Trophoblast cell (in vitro differentiated cells and primary cell): ENCODE data around the gene MYO16.

Experiments
- DNase-seq, 2 donors: peaks; one replicate each; pipeline ENCODE4 v3.0.0-alpha.2; 2016
- H2AFZ ChIP-seq: 2 replicates; pipeline ENCODE4 v1.6.1; 2013; ENCODE audit warnings: low read length, moderate library complexity, mild to moderate bottlenecking; ENCODE audit not compliant: insufficient read depth, poor library complexity
- H2AK5ac ChIP-seq: 2 replicates; pipeline ENCODE4 v1.6.1; 2013; ENCODE audit warnings: mild to moderate bottlenecking, low read length
- H2BK120ac ChIP-seq: 2 replicates; pipeline ENCODE4 v1.6.1; 2013; ENCODE audit warnings: low read length, mild to moderate bottlenecking, moderate library complexity; ENCODE audit not compliant: insufficient read depth, poor library complexity
- H2BK12ac ChIP-seq: 2 replicates; pipeline ENCODE4 v1.6.1; 2013; ENCODE audit warnings: mild to moderate bottlenecking, low read length, moderate library complexity
- H2BK5ac ChIP-seq: 2 replicates; pipeline ENCODE4 v1.6.1; 2013; ENCODE audit warnings: low read length, low read depth, moderate library complexity, mild to moderate bottlenecking; ENCODE audit not compliant: poor library complexity
- H3K14ac ChIP-seq: 2 replicates; pipeline ENCODE4 v1.6.1; 2013; ENCODE audit warnings: mild to moderate bottlenecking, low read length
- H3K18ac ChIP-seq: 2 replicates; pipeline ENCODE4 v1.6.1; 2013; ENCODE audit warnings: mild to moderate bottlenecking, low read length
- H3K23ac ChIP-seq: 2 replicates; pipeline ENCODE4 v1.6.1; 2013; ENCODE audit warnings: low read length
- H3K27ac ChIP-seq: 2 replicates; pipeline ENCODE4 v1.5.1; 2013; ENCODE audit warnings: low read depth, mild to moderate bottlenecking, inconsistent platforms, low read length, moderate library complexity
- H3K27me3 ChIP-seq: 2 replicates; pipeline ENCODE4 v1.6.1; 2013; ENCODE audit warnings: inconsistent platforms, mild to moderate bottlenecking, low read length, moderate library complexity; ENCODE audit not compliant: insufficient read depth
- H3K36me3 ChIP-seq, 2 experiments: 1 replicate in 1 of 2; 2 replicates in 1 of 2; pipeline ENCODE4 v1.6.1; 2013; ENCODE audit warnings: low read length in 2 of 2, mild to moderate bottlenecking in 2 of 2, moderate library complexity in 1 of 2; ENCODE audit not compliant: insufficient read depth in 2 of 2, control insufficient read depth in 1 of 2
- H3K4ac ChIP-seq: 2 replicates; pipeline ENCODE4 v1.6.1; 2013; ENCODE audit warnings: low read depth, mild to moderate bottlenecking, low read length, moderate library complexity
- H3K4me1 ChIP-seq, 2 experiments: 1 replicate in 1 of 2; 2 replicates in 1 of 2; pipeline ENCODE4 v1.6.1; 2013; ENCODE audit warnings: low read length in 2 of 2, mild to moderate bottlenecking in 2 of 2, moderate library complexity in 1 of 2; ENCODE audit not compliant: insufficient read depth in 2 of 2, control insufficient read depth in 1 of 2
- H3K4me2 ChIP-seq: 2 replicates; pipeline ENCODE4 v1.6.1; 2013; ENCODE audit warnings: inconsistent platforms, mild to moderate bottlenecking, low read length, moderate library complexity
- H3K4me3 ChIP-seq: 2 replicates; pipeline ENCODE4 v1.5.1; 2013; ENCODE audit warnings: mild to moderate bottlenecking, low read depth, low read length, inconsistent platforms
- H3K79me1 ChIP-seq: one replicate; pipeline ENCODE4 v1.6.1; 2013; ENCODE audit warnings: low read length
- H3K79me2 ChIP-seq: 2 replicates; pipeline ENCODE4 v1.6.1; 2013; ENCODE audit warnings: low read length, mild to moderate bottlenecking; ENCODE audit not compliant: control insufficient read depth, insufficient read depth, poor library complexity
- H3K9ac ChIP-seq: 2 replicates; pipeline ENCODE4 v1.6.1; 2013; ENCODE audit warnings: mild to moderate bottlenecking, low read length
- H3K9me3 ChIP-seq: 2 replicates; pipeline ENCODE4 v1.6.1; 2013; ENCODE audit warnings: low read depth, mild to moderate bottlenecking, control low read depth, inconsistent platforms, low read length; ENCODE audit not compliant: insufficient read depth
- H4K12ac ChIP-seq: 2 replicates; pipeline ENCODE4 v1.6.1; 2013; ENCODE audit warnings: low read depth, mild to moderate bottlenecking, low read length, moderate library complexity
- H4K8ac ChIP-seq: 2 replicates; pipeline ENCODE4 v1.6.1; 2013; ENCODE audit warnings: low read depth, mild to moderate bottlenecking, low read length, moderate library complexity
- H4K91ac ChIP-seq: one replicate; pipeline ENCODE4 v1.6.1; 2013; ENCODE audit warnings: low read depth, mild to moderate bottlenecking, low read length, moderate library complexity
- WGBS: extraction: QIAGEN DNeasy Blood & Tissue Kit; methylation state at CpG from one replicate; pipeline ENCODE4 v1.1.7; 2013; ENCODE audit warnings: missing lambda C conversion rate; ENCODE audit not compliant: insufficient read length, insufficient coverage; ENCODE audit errors: extremely low coverage; 5-methylcytosine and 5-hydroxymethylcytosine counted together

Gene MYO16

DNA sequence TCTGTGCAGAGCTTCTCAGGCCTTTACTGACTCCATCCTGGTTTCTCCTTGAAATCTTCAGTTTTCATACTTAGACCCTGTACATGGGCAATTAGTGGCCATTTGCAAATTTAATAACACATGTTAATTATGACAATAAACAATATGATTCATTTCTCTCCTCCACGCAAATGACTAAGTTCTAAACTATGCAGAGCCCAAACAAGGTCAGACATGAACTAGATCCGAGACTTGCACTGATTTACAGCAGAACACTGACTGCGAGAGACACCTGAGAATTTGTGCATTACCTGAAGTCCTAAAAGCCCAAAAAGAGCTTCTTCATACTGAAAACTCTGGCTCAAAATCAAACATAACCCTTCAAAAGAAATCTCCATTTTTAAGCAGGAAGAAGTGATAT lies 521.8 kb downstream of the MYO16 start:
- Histone ChIP-seq H3K9ac (no peak overlapping the region), H3K36me3 (no peaks in the 10 kb centered on the region), H2AK5ac (no peak overlapping the region), H4K8ac (no peak overlapping the region), H4K12ac (no peak overlapping the region), H3K14ac (no peak overlapping the region), H3K79me1 (peaks cover 4% of the 10 kb centered on the region), H2BK120ac (no peak overlapping the region), H3K18ac (no peak overlapping the region), H2AFZ (no peak overlapping the region), H2BK5ac (no peak overlapping the region), H3K27me3 (no peaks in the 10 kb centered on the region), H3K4me2 (no peak overlapping the region), H3K4ac (no peak overlapping the region), H4K91ac (no peak overlapping the region), H3K27ac (no peak overlapping the region), H3K4me1 (peaks cover 2 to 13% of the 10 kb centered on the region in 2 experiments), H3K23ac (no peak overlapping the region), H3K4me3 (no peak overlapping the region), H3K9me3 (no peaks in the 10 kb centered on the region), H2BK12ac (no peak overlapping the region), H3K79me2 (no peaks in the 10 kb centered on the region)
- WGBS = no CpG with 5 or more reads among the region's 3 CpGs
- DNase-seq = no peak

DNA sequence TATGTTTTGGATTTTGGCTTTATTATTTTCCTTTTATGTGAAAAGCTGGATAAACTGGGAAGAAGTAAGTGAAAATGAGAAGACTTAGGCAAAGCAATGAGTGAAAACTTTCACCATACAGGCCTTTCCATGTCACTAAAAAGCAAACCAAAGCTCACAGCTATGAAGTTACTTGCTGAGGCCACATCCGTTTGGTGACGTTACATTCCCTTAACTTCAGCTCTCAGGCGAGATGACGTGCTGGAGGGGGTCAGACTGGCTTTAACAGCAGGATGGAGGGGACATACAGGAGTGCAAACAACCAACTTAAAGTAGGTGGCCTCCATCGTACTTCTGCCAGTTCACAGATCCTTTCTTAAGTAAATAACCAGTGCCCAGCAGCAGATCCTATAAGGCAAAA lies 522.3 kb downstream of the MYO16 start:
- no peak overlapping the region for H2BK5ac ChIP-seq
- H3K18ac ChIP-seq = no peak overlapping the region
- no peak overlapping the region for H3K4ac ChIP-seq
- no peak overlapping the region for H3K27ac ChIP-seq
- no peak overlapping the region for H4K12ac ChIP-seq
- no peak overlapping the region for H2AFZ ChIP-seq
- H2AK5ac ChIP-seq = no peak overlapping the region
- H3K36me3 ChIP-seq = no peaks in the 10 kb centered on the region
- H2BK12ac ChIP-seq = peak overlapping the region; percentile 79
- DNase-seq = no peak
- peaks cover 2% of the 10 kb centered on the region for H3K79me2 ChIP-seq
- no peak overlapping the region for H3K14ac ChIP-seq
- H3K79me1 ChIP-seq = peaks cover 7% of the 10 kb centered on the region
- no peaks in the 10 kb centered on the region for H3K9me3 ChIP-seq
- H4K8ac ChIP-seq = no peak overlapping the region
- no peaks in the 10 kb centered on the region for H3K27me3 ChIP-seq
- no peak overlapping the region for H4K91ac ChIP-seq
- no peak overlapping the region for H3K9ac ChIP-seq
- WGBS = no CpG with 5 or more reads among the region's 5 CpGs
- no peak overlapping the region for H3K4me3 ChIP-seq
- no peak overlapping the region for H2BK120ac ChIP-seq
- no peak overlapping the region for H3K4me2 ChIP-seq
- H3K23ac ChIP-seq = no peak overlapping the region
- H3K4me1 ChIP-seq = peaks cover 5 to 16% of the 10 kb centered on the region in 2 experiments

DNA sequence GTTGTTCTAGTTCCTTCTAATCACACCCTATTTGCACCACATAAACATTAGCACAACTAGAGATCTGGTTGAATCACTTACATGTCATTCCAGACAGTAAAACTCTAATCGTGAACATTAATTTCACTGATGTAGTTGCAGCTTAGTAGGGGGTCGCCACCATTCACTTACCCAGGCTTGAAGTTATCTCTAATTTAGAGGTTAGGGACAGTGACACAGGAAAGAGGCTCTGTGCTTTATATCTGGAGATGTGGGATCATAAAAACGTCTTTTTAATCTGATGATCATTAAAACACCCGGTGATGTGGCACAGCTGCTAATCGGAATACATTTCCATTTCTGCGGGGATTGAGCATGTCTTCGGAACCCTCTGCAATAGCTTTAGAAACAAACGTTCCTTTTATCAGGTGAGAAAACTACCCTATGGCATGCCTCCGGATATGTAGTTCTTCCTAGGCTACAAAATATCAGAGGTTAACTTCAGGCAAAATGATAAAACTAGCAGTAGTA lies 523.0 kb downstream of the MYO16 start:
- Histone ChIP-seq H3K4me1 (peaks cover 8 to 22% of the 10 kb centered on the region in 2 experiments), H3K23ac (no peak overlapping the region), H4K8ac (no peak overlapping the region), H2AFZ (no peak overlapping the region), H2BK5ac (no peak overlapping the region), H3K79me2 (peaks cover 2% of the 10 kb centered on the region), H3K27me3 (no peaks in the 10 kb centered on the region), H4K91ac (no peak overlapping the region), H3K9ac (no peak overlapping the region), H2BK12ac (no peak overlapping the region), H3K4me2 (no peak overlapping the region), H3K4me3 (no peak overlapping the region), H3K27ac (no peak overlapping the region), H2AK5ac (no peak overlapping the region), H3K36me3 (no peaks in the 10 kb centered on the region), H4K12ac (no peak overlapping the region), H3K18ac (no peak overlapping the region), H2BK120ac (no peak overlapping the region), H3K9me3 (no peaks in the 10 kb centered on the region), H3K79me1 (peaks cover 9% of the 10 kb centered on the region), H3K14ac (no peak overlapping the region), H3K4ac (no peak overlapping the region)
- no CpG with 5 or more reads among the region's 9 CpGs for WGBS
- no peak for DNase-seq

DNA sequence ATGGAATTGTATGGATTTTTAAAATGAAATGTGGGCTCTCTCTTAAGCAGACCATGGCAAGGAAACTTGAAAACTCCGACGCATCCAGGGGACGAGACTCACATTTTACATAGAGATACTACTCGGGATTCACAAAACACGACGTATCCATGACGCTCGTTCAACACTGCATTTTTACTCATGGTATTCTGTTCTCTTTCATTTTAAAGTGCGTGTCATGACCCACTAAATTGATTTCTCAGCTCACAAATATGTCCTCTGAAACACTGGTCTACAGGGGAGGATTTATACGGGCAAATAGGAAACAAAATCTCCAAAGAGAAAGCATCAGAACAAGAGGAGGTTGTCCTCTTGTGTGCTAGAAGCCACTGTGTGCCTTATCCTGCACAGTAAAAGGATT lies 523.5 kb downstream of the MYO16 start:
- Histone ChIP-seq H4K12ac (no peak overlapping the region), H3K79me1 (peaks cover 13% of the 10 kb centered on the region), H3K79me2 (peaks cover 2% of the 10 kb centered on the region), H3K4me2 (no peak overlapping the region), H4K91ac (no peak overlapping the region), H3K4me3 (no peak overlapping the region), H2BK12ac (no peak overlapping the region), H2AFZ (no peak overlapping the region), H3K27me3 (no peaks in the 10 kb centered on the region), H4K8ac (no peak overlapping the region), H2AK5ac (no peak overlapping the region), H2BK5ac (no peak overlapping the region), H3K9me3 (no peaks in the 10 kb centered on the region), H3K36me3 (no peaks in the 10 kb centered on the region), H3K18ac (no peak overlapping the region), H2BK120ac (no peak overlapping the region), H3K14ac (no peak overlapping the region), H3K9ac (no peak overlapping the region), H3K4me1 (peaks cover 11 to 28% of the 10 kb centered on the region in 2 experiments), H3K4ac (no peak overlapping the region), H3K27ac (no peak overlapping the region), H3K23ac (no peak overlapping the region)
- no CpG with 5 or more reads among the region's 10 CpGs for WGBS
- peak; percentile 13 to 61 for DNase-seq
